IPS-15b (cell line): ENCODE data around the gene GBA2.

ENCODE experiments used
- H3K27me3 ChIP-seq: one replicate; pipeline ENCODE4 v1.6.1; 2013; ENCODE audit warnings: low read length; ENCODE audit not compliant: control insufficient read depth, insufficient read depth
- H3K36me3 ChIP-seq: one replicate; pipeline ENCODE4 v1.6.1; 2013; ENCODE audit warnings: low read length; ENCODE audit not compliant: control insufficient read depth, insufficient read depth
- H3K4me1 ChIP-seq: one replicate; pipeline ENCODE4 v1.6.1; 2013; ENCODE audit warnings: mild to moderate bottlenecking, low read length; ENCODE audit not compliant: control insufficient read depth, insufficient read depth
- H3K4me3 ChIP-seq: one replicate; pipeline ENCODE4 v1.5.1; 2013; ENCODE audit warnings: low read depth, low read length
- H3K9ac ChIP-seq: one replicate; pipeline ENCODE4 v1.6.1; 2013; ENCODE audit warnings: low read depth, mild to moderate bottlenecking, low read length
- H3K9me3 ChIP-seq: one replicate; pipeline ENCODE4 v1.6.1; 2013; ENCODE audit warnings: mild to moderate bottlenecking, low read length; ENCODE audit not compliant: control insufficient read depth, insufficient read depth

The GBA2 gene

DNA sequence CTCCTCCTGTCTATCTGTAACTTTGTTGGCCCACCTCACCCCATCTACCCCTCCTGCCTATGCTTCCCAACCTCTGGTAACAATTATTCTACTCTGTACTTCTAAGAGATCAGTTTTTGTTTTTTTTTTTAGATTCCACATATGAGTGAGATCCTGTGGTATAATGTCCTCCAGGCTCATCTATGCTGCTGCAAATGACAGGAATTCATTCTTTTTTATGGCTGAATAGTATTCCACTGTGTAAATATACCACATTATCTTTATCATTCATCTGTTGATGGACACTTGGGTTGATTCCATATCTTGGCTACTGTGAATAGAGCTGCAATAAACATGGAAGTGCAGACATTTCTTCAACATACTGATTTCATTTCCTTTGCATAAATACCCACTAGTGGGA is 34.4 kb upstream of the GBA2 start:
- Histone ChIP-seq H3K36me3 (no peaks in the 10 kb centered on the region), H3K4me1 (no peaks in the 10 kb centered on the region), H3K9me3 (no peaks in the 10 kb centered on the region), H3K27me3 (no peaks in the 10 kb centered on the region), H3K4me3 (no peak overlapping the region), H3K9ac (no peak overlapping the region)

DNA sequence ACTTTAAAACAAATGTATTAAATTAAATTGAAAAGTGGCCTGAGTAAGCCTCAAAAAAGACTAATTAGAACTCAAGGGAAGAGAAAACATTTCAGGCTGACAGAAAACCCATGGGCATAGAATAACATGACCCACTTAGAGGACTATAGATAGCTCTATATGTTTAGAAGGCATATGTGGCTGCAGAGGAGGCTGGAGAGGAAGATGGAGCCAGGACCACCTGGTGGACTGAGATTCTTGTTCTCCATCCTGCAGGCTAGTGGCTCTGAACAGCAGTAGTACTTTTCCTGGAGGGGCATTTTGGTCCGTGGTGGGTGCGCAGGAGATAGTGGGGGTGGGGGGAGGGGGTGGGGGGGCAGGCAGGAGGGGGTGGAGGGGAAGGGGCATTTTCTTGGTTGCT is 32.0 kb upstream of the GBA2 start:
- Histone ChIP-seq H3K36me3 (no peaks in the 10 kb centered on the region), H3K4me1 (peaks cover 1% of the 10 kb centered on the region), H3K4me3 (no peak overlapping the region), H3K9ac (no peak overlapping the region), H3K9me3 (no peaks in the 10 kb centered on the region), H3K27me3 (no peaks in the 10 kb centered on the region)

DNA sequence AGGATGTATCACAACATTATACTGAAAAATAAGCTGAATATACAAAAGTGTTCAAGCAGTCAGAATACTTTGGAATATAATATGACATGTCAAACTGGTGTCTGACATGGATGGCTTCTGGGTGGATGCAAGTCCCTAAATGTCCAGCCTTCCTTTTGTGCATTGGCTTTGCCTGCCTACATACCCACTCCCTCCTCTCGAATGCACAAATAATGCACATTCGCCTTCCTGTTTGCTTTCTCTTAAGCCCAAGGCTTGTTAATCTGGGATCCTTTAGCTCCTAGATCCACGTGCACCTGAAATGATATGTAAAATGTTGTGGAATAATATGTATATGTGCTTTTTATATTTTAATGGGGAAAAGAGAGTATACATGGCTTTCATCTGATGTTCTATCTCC is 29.5 kb upstream of the GBA2 start:
- H3K4me1 ChIP-seq: peaks cover 11% of the 10 kb centered on the region
- no peaks in the 10 kb centered on the region for H3K27me3 ChIP-seq
- no peaks in the 10 kb centered on the region for H3K36me3 ChIP-seq
- no peaks in the 10 kb centered on the region for H3K9me3 ChIP-seq
- no peak overlapping the region for H3K9ac ChIP-seq
- no peak overlapping the region for H3K4me3 ChIP-seq

GRCh38 chr9:35776018-35776417 is 27.0 kb upstream of the GBA2 start:
- Histone ChIP-seq H3K4me3 (no peak overlapping the region), H3K36me3 (no peaks in the 10 kb centered on the region), H3K9me3 (no peaks in the 10 kb centered on the region), H3K4me1 (peaks cover 11% of the 10 kb centered on the region), H3K9ac (no peak overlapping the region), H3K27me3 (no peaks in the 10 kb centered on the region)

- Histone ChIP-seq H3K4me3 (no peak overlapping the region), H3K9ac (no peak overlapping the region), H3K36me3 (no peaks in the 10 kb centered on the region), H3K4me1 (peaks cover 11% of the 10 kb centered on the region), H3K27me3 (no peaks in the 10 kb centered on the region), H3K9me3 (no peaks in the 10 kb centered on the region)
Observed at GRCh38 chr9:35774907-35775635, 26.0 kb upstream of the GBA2 start.

GRCh38 chr9:35771943-35772342 is 22.9 kb upstream of the GBA2 start:
- no peaks in the 10 kb centered on the region for H3K9me3 ChIP-seq
- no peaks in the 10 kb centered on the region for H3K36me3 ChIP-seq
- H3K9ac ChIP-seq: no peak overlapping the region
- H3K27me3 ChIP-seq: no peaks in the 10 kb centered on the region
- no peak overlapping the region for H3K4me3 ChIP-seq
- peaks cover 11% of the 10 kb centered on the region for H3K4me1 ChIP-seq

DNA sequence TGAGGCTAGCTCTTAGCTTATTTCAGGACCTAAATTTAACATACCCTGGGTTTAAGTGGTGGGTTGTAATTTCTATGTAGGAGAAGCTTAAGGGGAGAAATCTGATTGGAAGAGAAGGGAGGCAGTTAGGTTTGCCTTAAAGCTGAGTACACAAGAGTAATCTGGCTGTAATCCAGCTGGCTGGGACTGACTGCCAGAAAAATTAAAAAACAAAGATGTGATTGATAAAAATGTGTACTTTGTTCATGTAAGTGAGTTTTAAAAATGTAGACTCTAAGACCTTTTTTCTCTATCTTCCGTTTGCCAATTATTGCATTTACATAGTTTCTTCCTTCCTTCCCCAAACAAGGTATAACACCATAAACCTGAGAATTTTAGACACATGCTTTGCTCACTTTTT is 22.5 kb upstream of the GBA2 start:
- Histone ChIP-seq H3K9me3 (no peaks in the 10 kb centered on the region), H3K4me1 (peaks cover 11% of the 10 kb centered on the region), H3K9ac (no peak overlapping the region), H3K27me3 (no peaks in the 10 kb centered on the region), H3K36me3 (no peaks in the 10 kb centered on the region), H3K4me3 (no peak overlapping the region)

DNA sequence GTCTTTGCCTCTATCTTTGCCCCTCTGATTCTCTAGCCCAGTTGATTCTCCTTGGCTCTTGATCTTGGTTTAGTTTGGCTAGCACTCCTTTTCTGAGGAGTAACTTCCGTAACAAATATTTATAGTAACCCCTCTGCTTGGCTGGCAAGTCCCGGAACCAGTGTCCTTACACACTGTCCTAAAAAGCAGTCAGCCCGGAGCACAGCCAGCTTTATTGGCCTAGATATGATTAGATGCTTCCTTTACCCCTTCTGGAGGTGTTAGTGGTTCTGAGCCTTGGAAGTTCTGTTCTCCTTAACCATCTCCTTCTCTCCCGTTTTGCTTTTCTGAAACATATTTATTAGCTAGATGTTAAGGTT is 22.0 kb upstream of the GBA2 start:
- no peaks in the 10 kb centered on the region for H3K27me3 ChIP-seq
- H3K9me3 ChIP-seq: no peaks in the 10 kb centered on the region
- H3K36me3 ChIP-seq: no peaks in the 10 kb centered on the region
- no peak overlapping the region for H3K4me3 ChIP-seq
- H3K4me1 ChIP-seq: peaks cover 10% of the 10 kb centered on the region
- H3K9ac ChIP-seq: no peak overlapping the region

DNA sequence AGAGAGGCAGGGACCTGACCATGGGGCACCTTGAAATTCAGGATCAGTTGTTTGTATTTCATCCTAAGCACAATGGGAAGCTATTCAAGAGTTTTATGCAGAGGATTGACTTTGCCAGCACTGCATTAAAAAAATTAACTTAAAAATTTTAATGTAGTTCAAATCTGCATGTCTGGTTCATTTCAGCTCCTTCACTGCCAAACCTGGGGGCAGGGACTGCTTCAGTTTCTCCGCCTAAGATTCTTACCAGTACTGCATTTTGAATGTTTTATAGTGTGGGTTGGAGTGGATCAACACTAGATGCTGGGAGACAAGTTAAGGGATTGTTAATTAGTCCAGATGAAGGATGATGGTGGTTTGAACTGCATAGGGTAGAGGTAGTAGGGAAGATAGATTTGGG is 20.7 kb upstream of the GBA2 start:
- H3K4me3 ChIP-seq: no peak overlapping the region
- no peaks in the 10 kb centered on the region for H3K9me3 ChIP-seq
- H3K4me1 ChIP-seq: no peaks in the 10 kb centered on the region
- no peaks in the 10 kb centered on the region for H3K36me3 ChIP-seq
- H3K9ac ChIP-seq: no peak overlapping the region
- H3K27me3 ChIP-seq: no peaks in the 10 kb centered on the region

DNA sequence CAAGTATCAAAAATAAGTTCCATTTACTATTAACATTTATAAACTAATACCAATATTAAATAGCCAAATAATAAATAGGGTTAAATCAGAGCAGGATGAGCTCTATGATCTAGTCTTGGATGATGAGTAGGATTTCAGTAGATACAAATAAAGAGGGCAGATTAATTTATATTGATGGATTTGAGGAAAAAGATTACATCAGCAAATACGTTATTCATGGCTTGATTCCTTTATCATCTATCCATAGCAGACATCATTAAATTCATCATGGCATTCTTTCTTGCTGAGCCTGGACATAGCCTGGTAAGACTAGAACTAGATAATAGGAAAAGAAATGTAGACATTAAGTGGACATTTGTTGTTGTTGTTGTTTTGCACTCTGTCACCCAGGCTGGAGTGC is 18.4 kb upstream of the GBA2 start:
- H3K4me1 ChIP-seq: no peaks in the 10 kb centered on the region
- no peak overlapping the region for H3K9ac ChIP-seq
- no peaks in the 10 kb centered on the region for H3K9me3 ChIP-seq
- H3K4me3 ChIP-seq: no peak overlapping the region
- no peaks in the 10 kb centered on the region for H3K36me3 ChIP-seq
- H3K27me3 ChIP-seq: no peaks in the 10 kb centered on the region

GRCh38 chr9:35766997-35767396 is 18.0 kb upstream of the GBA2 start:
- Histone ChIP-seq H3K27me3 (no peaks in the 10 kb centered on the region), H3K9ac (no peak overlapping the region), H3K36me3 (no peaks in the 10 kb centered on the region), H3K9me3 (no peaks in the 10 kb centered on the region), H3K4me1 (no peaks in the 10 kb centered on the region), H3K4me3 (no peak overlapping the region)

DNA sequence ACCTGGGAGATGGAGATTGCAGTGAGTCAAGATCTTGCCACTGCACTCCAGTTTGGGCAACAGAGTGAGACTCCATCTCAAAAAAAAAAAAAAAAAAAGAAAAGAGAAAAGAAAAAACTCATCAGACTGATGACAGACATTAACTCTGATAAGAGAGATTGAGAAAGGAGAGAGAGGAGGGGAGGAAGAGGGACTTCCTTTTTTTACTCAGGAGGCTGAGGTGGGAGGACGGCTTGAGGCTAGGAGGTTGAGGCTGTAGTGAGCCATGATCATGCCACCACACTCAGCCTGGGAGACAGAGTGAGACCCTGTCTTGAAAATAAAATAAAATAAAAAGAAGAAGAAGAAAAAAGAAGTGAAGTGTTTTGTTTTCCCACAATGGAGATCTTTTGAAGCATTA is 14.8 kb upstream of the GBA2 start:
- H3K36me3 ChIP-seq: no peaks in the 10 kb centered on the region
- no peaks in the 10 kb centered on the region for H3K9me3 ChIP-seq
- peaks cover 5% of the 10 kb centered on the region for H3K4me1 ChIP-seq
- H3K4me3 ChIP-seq: no peak overlapping the region
- H3K9ac ChIP-seq: no peak overlapping the region
- H3K27me3 ChIP-seq: no peaks in the 10 kb centered on the region
